Cortex of kidney (tissue), 1 donor: Measurements from ENCODE around the gene PSENEN.

Experiments
- DNase-seq: peaks from one replicate; lab custom pipeline; 2025; lab: John Stamatoyannopoulos, UW

PSENEN gene

GRCh38 chr19:35773020-35773806 lies 27.8 kb downstream of the PSENEN start:
- no peak for DNase-seq

GRCh38 chr19:35774274-35775045 lies 29.0 kb downstream of the PSENEN start:
- DNase-seq, result no peak

- DNase-seq, result no peak
These were observed 29.5 kb downstream of the PSENEN start for GRCh38 chr19:35775046-35775297.

GRCh38 chr19:35775298-35776101 lies 30.0 kb downstream of the PSENEN start, which contains the start of gene ARHGAP33:
Gene ARHGAP33 (plus strand): TSS chr19:35775564. CDS start chr19:35775659, 95 bp downstream.
- no peak for DNase-seq

- no peak for DNase-seq
These were observed 30.8 kb downstream of the PSENEN start for GRCh38 chr19:35776102-35776788.

- DNase-seq, result no peak
These were observed 31.8 kb downstream of the PSENEN start for GRCh38 chr19:35777086-35777841.

- DNase-seq, result no peak
These were observed 32.5 kb downstream of the PSENEN start for GRCh38 chr19:35777961-35778360.

- DNase-seq, result no peak
These were observed 33.6 kb downstream of the PSENEN start for GRCh38 chr19:35779033-35779432.

- DNase-seq, result no peak
These were observed 34.6 kb downstream of the PSENEN start for GRCh38 chr19:35780058-35780457.

GRCh38 chr19:35780717-35781116 lies 35.3 kb downstream of the PSENEN start:
- DNase-seq, result no peak

- no peak for DNase-seq
These were observed 36.2 kb downstream of the PSENEN start for GRCh38 chr19:35781650-35782049.

GRCh38 chr19:35782589-35782988 lies 37.1 kb downstream of the PSENEN start:
- no peak for DNase-seq

GRCh38 chr19:35783469-35784434 lies 38.3 kb downstream of the PSENEN start:
- no peak for DNase-seq

GRCh38 chr19:35784503-35785338 lies 39.3 kb downstream of the PSENEN start:
- DNase-seq, result no peak

- no peak for DNase-seq
These were observed 39.8 kb downstream of the PSENEN start for GRCh38 chr19:35785339-35785627.

GRCh38 chr19:35786299-35787160 lies 41.1 kb downstream of the PSENEN start:
- DNase-seq, result no peak

GRCh38 chr19:35787227-35787799 lies 41.9 kb downstream of the PSENEN start:
- no peak for DNase-seq
